Measurements from ENCODE around the gene DACH2. TPM values are rescaled to one million over a fixed set of nuclear protein-coding genes. Genes with fewer than 3 reads are reported as not detected.
A peak's percentile ranks its signal among the peaks of the same experiment; 100 is the strongest.

The DACH2 gene
- total and polyA plus RNA-seq, 8 donors, result 0.06 to 2.7 (median 0.25) TPM

DNA sequence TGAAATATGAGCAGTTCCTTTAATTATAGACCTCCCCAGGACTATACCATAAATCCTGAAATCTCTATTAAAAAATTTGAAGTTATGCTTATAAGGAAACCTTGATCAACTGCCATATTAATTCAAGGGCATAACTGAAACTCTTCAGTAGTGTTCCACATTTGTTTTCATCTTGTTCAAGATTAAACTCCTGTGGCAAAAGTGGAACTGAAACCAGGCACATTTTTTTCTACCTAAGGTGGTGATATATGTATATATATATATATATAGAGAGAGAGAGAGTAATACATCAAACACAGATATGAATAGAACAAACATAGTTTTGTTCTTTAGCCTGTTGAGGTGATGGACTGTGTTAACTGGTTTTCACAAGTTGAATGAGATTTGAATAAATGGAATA lies 287.9 kb downstream of the DACH2 start:
- no peaks in the 10 kb centered on the region for H3K36me3 ChIP-seq
- FAIRE-seq, result no peak

GRCh38 chrX:86455495-86455894 lies 307.2 kb downstream of the DACH2 start:
- Histone ChIP-seq H3K36me3 (no peaks in the 10 kb centered on the region), H3K27ac (no peak overlapping the region), H3K9me3 (no peaks in the 10 kb centered on the region), H3K27me3 (no peaks in the 10 kb centered on the region), H3K4me3 (no peak overlapping the region), H3K4me1 (no peaks in the 10 kb centered on the region)
- intact Hi-C loops (cut with DNase I), result no loop called here
- DNase-seq, result peak in 1 of 6 donors; percentile 12
- TF ChIP-seq, protein P1, sequence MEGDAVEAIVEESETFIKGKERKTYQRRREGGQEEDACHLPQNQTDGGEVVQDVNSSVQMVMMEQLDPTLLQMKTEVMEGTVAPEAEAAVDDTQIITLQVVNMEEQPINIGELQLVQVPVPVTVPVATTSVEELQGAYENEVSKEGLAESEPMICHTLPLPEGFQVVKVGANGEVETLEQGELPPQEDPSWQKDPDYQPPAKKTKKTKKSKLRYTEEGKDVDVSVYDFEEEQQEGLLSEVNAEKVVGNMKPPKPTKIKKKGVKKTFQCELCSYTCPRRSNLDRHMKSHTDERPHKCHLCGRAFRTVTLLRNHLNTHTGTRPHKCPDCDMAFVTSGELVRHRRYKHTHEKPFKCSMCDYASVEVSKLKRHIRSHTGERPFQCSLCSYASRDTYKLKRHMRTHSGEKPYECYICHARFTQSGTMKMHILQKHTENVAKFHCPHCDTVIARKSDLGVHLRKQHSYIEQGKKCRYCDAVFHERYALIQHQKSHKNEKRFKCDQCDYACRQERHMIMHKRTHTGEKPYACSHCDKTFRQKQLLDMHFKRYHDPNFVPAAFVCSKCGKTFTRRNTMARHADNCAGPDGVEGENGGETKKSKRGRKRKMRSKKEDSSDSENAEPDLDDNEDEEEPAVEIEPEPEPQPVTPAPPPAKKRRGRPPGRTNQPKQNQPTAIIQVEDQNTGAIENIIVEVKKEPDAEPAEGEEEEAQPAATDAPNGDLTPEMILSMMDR (IDR thresholded peaks at IDR 0.05), result no peak
- no peak for FAIRE-seq
- 37 to 51% methylated on average over 5 of the region's 5 CpGs for WGBS, 2 donors
- ATAC-seq, result no peak

More for the DNA sequence above, 287.9 kb downstream of the DACH2 start:
- H3K4me1 ChIP-seq, result no peaks in the 10 kb centered on the region
- H3K27ac ChIP-seq, result no peak overlapping the region
- no peak overlapping the region for H3K4me3 ChIP-seq
- ATAC-seq, result no peak
- intact Hi-C loops (cut with DNase I), result no loop called here
- no peaks in the 10 kb centered on the region for H3K9me3 ChIP-seq
- TF ChIP-seq, protein P1 (IDR thresholded peaks at IDR 0.05), result no peak
- no peak for DNase-seq
- peaks cover 0 to 14% (median 0%) of the 10 kb centered on the region in 4 donors for H3K27me3 ChIP-seq

GRCh38 chrX:86460760-86461159 lies 312.5 kb downstream of the DACH2 start:
- intact Hi-C loops (cut with DNase I), result no loop called here
- WGBS, 2 donors, result 27 to 31% methylated on average over 3 of the region's 3 CpGs
- ATAC-seq, result no peak
- Histone ChIP-seq H3K36me3 (no peaks in the 10 kb centered on the region), H3K27me3 (no peaks in the 10 kb centered on the region), H3K4me1 (no peaks in the 10 kb centered on the region), H3K27ac (no peak overlapping the region), H3K9me3 (no peaks in the 10 kb centered on the region), H3K4me3 (no peak overlapping the region)
- DNase-seq, result no peak
- no peak for FAIRE-seq
- TF ChIP-seq, protein P1 (IDR thresholded peaks at IDR 0.05), result no peak

DNA sequence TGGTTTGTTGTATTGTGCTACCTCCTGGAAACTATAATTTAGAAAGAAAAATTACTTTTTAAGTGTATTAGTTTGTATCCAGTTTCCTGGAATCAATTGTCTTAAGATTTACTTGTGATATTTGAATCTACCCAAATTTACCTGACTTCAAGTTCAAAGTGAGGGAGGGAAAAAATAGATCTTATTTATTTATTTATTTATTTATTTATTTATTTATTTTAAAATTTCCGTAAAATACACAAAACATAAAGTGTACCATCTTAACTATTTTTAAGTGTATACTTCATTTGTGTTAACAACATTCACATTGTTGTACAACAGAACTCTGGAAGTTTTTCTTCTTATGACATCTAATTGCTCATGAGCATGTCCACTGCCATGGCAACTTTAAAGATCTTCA lies 356.0 kb downstream of the DACH2 start:
- FAIRE-seq (peak; percentile 83), DNase-seq (no peak), ATAC-seq (no peak)
- H3K36me3 ChIP-seq, result no peaks in the 10 kb centered on the region
- no peak overlapping the region for H3K4me3 ChIP-seq
- intact Hi-C loops (cut with DNase I), result no loop called here
- H3K4me1 ChIP-seq, result no peaks in the 10 kb centered on the region
- no peaks in the 10 kb centered on the region for H3K9me3 ChIP-seq
- H3K27me3 ChIP-seq, result peaks cover 0 to 5% (median 1%) of the 10 kb centered on the region in 4 donors
- TF ChIP-seq, protein P1 (IDR thresholded peaks at IDR 0.05), result no peak
- 30 to 57% methylated on average over 1 of the region's 1 CpG for WGBS, 2 donors
- H3K27ac ChIP-seq, result no peak overlapping the region

DNA sequence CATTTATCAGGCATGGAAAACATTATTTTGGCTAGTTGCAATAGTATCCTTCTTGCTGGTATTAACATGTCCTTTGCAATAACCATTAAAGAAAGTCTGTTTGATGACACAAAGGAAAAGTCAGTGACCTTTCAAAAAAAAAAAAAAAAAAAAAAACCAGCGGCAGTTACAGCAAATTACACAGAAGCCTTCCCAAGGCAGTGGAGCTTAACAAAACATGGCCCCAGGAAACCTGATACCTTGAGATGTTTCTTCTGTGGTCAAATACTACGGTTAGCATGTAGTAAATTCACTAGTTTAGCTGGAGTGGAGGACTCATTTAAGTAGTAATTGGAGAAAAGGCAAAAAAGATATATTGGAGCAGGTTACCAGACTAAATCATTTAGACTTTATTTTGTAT lies 359.1 kb downstream of the DACH2 start:
- TF ChIP-seq, protein P1 (IDR thresholded peaks at IDR 0.05), result no peak
- Histone ChIP-seq H3K36me3 (no peaks in the 10 kb centered on the region), H3K4me3 (no peak overlapping the region), H3K27me3 (peaks cover 0 to 2% (median 0%) of the 10 kb centered on the region in 4 donors), H3K4me1 (no peaks in the 10 kb centered on the region), H3K9me3 (no peaks in the 10 kb centered on the region), H3K27ac (no peak overlapping the region)
- ATAC-seq (no peak), FAIRE-seq (no peak), DNase-seq (no peak)
- intact Hi-C loops (cut with DNase I), result no loop called here
- 8 to 44% methylated on average over 2 of the region's 2 CpGs for WGBS, 2 donors

Measured in pancreas (tissue), 10 donors.